Measurements from ENCODE around the gene UBE2QL1.
A peak's percentile ranks its signal among the peaks of the same experiment; 100 is the strongest.

The UBE2QL1 gene

GRCh38 chr5:6525422-6525821, 76.8 kb downstream of the UBE2QL1 start:
- DNase-seq (ENCODE audit: low spot score), result no peak
- TF ChIP-seq CTCF (IDR thresholded peaks at IDR 0.05; ENCODE audit: extremely low read depth, insufficient read depth, missing control alignments), result peak; percentile 13
- in situ Hi-C loops (cut with MboI; ENCODE audit: low pct_unique_long_range_greater_than_20kb, low sequenced_read_pairs, unreplicated experiment), result no loop called here

GRCh38 chr5:6525910-6526309, 77.3 kb downstream of the UBE2QL1 start:
- DNase-seq (ENCODE audit: low spot score), result peak; percentile 72
- peak; percentile 47 for TF ChIP-seq CTCF (IDR thresholded peaks at IDR 0.05; ENCODE audit: extremely low read depth, insufficient read depth, missing control alignments)
- in situ Hi-C loops (cut with MboI; ENCODE audit: low pct_unique_long_range_greater_than_20kb, low sequenced_read_pairs, unreplicated experiment), result no loop called here

- in situ Hi-C loops (cut with MboI; ENCODE audit: low pct_unique_long_range_greater_than_20kb, low sequenced_read_pairs, unreplicated experiment), result no loop called here
- no peak for TF ChIP-seq CTCF (IDR thresholded peaks at IDR 0.05; ENCODE audit: extremely low read depth, insufficient read depth, missing control alignments)
- no peak for DNase-seq (ENCODE audit: low spot score)
Observed at GRCh38 chr5:6527749-6528455, 79.2 kb downstream of the UBE2QL1 start.

GRCh38 chr5:6535594-6535993, 86.9 kb downstream of the UBE2QL1 start:
- in situ Hi-C loops (cut with MboI; ENCODE audit: low pct_unique_long_range_greater_than_20kb, low sequenced_read_pairs, unreplicated experiment), result no loop called here
- DNase-seq (ENCODE audit: low spot score), result no peak
- TF ChIP-seq CTCF (IDR thresholded peaks at IDR 0.05; ENCODE audit: extremely low read depth, insufficient read depth, missing control alignments), result no peak

- DNase-seq (ENCODE audit: low spot score), result no peak
- no peak for TF ChIP-seq CTCF (IDR thresholded peaks at IDR 0.05; ENCODE audit: extremely low read depth, insufficient read depth, missing control alignments)
- in situ Hi-C loops (cut with MboI; ENCODE audit: low pct_unique_long_range_greater_than_20kb, low sequenced_read_pairs, unreplicated experiment), result no loop called here
Observed at GRCh38 chr5:6539060-6539459, 90.4 kb downstream of the UBE2QL1 start.

- in situ Hi-C loops (cut with MboI; ENCODE audit: low pct_unique_long_range_greater_than_20kb, low sequenced_read_pairs, unreplicated experiment), result no loop called here
- DNase-seq (ENCODE audit: low spot score), result no peak
- TF ChIP-seq CTCF (IDR thresholded peaks at IDR 0.05; ENCODE audit: extremely low read depth, insufficient read depth, missing control alignments), result no peak
Observed at GRCh38 chr5:6540111-6540827, 91.6 kb downstream of the UBE2QL1 start.
